OCI-LY1 (cell line): ENCODE measurements around the gene ALCAM.
"Not testable (repeated sequence)": the region's sequence is repeated elsewhere in the genome, so short reads cannot be mapped to it uniquely, and the experiment has no call there.

Experiments used
- H2AFZ ChIP-seq: fragments of 200-600 bp; sonication (generic), shearing (Covaris generic); 2 replicates; pipeline ENCODE4 v1.6.0; 2014; ENCODE audit warnings: antibody characterized with exemption, mild to moderate bottlenecking, low read length
- H3F3A ChIP-seq: fragments of 200-600 bp; sonication (generic), shearing (Covaris generic); 2 replicates; pipeline ENCODE4 v1.6.0; 2014; ENCODE audit warnings: mild to moderate bottlenecking, antibody characterized with exemption, low read length, moderate library complexity; ENCODE audit not compliant: insufficient read depth
- H3K27ac ChIP-seq: fragments of 200-600 bp; sonication (generic); 2 replicates; pipeline ENCODE4 v1.5.1; 2014; ENCODE audit warnings: low read length, mixed run types, mild to moderate bottlenecking, low read depth; ENCODE audit not compliant: poor library complexity, severe bottlenecking
- H3K27me3 ChIP-seq: fragments of 200-600 bp; sonication (generic); 2 replicates; pipeline ENCODE4 v1.6.0; 2014; ENCODE audit warnings: antibody characterized with exemption, mild to moderate bottlenecking, low read length, moderate library complexity; ENCODE audit not compliant: insufficient read depth
- H3K36me3 ChIP-seq: fragments of 200-600 bp; sonication (generic); 2 replicates; pipeline ENCODE4 v1.6.1; 2014; ENCODE audit warnings: mild to moderate bottlenecking, antibody characterized with exemption, low read length, moderate library complexity, mixed read lengths; ENCODE audit not compliant: insufficient read depth
- H3K4me1 ChIP-seq: fragments of 200-600 bp; sonication (generic); 2 replicates; pipeline ENCODE4 v1.5.1; 2014; ENCODE audit warnings: mild to moderate bottlenecking, low read length, moderate library complexity; ENCODE audit not compliant: insufficient read depth, severe bottlenecking
- H3K4me2 ChIP-seq: fragments of 200-600 bp; sonication (generic), shearing (Covaris generic); 2 replicates; pipeline ENCODE4 v1.6.1; 2014; ENCODE audit warnings: low read length
- H3K4me3 ChIP-seq: fragments of 200-600 bp; sonication (generic); 2 replicates; pipeline ENCODE4 v1.5.1; 2014; ENCODE audit warnings: low read length, low read depth, mild to moderate bottlenecking, mixed read lengths; ENCODE audit not compliant: poor library complexity, severe bottlenecking
- H3K79me2 ChIP-seq: fragments of 200-600 bp; shearing (Covaris generic); 2 replicates; pipeline ENCODE4 v1.6.1; 2016; ENCODE audit warnings: mixed run types, low read length, mixed read lengths; ENCODE audit not compliant: insufficient read depth
- H3K9ac ChIP-seq: fragments of 200-600 bp; sonication (generic), shearing (Covaris generic); 2 replicates; pipeline ENCODE4 v1.6.1; 2014; ENCODE audit warnings: mild to moderate bottlenecking, low read length, mixed read lengths
- H3K9me2 ChIP-seq: fragments of 200-600 bp; sonication (generic), shearing (Covaris generic); 2 replicates; pipeline ENCODE4 v1.6.1; 2014; ENCODE audit warnings: low read depth, mild to moderate bottlenecking, low read length, mixed read lengths
- H3K9me3 ChIP-seq: fragments of 200-600 bp; shearing (Covaris generic); 2 replicates; pipeline ENCODE4 v1.6.1; 2014; ENCODE audit warnings: low read length, mixed read lengths
- H4K20me1 ChIP-seq: fragments of 200-600 bp; sonication (generic), shearing (Covaris generic); 2 replicates; pipeline ENCODE4 v1.6.0; 2016; ENCODE audit warnings: mild to moderate bottlenecking, low read length; ENCODE audit not compliant: insufficient read depth
- EZH2 ChIP-seq: fragments of 200-600 bp; sonication (generic), shearing (Covaris generic); IDR thresholded peaks from 2 replicates; pipeline ENCODE4 v1.8.0; 2017; ENCODE audit warnings: borderline replicate concordance, mixed run types, mild to moderate bottlenecking, antibody characterized with exemption, low read length, moderate library complexity, mixed read lengths
- TF ChIP-seq, protein P1 (sequence below): fragments of 200-600 bp; sonication (generic), shearing (Covaris generic); IDR thresholded peaks from 2 replicates; pipeline ENCODE4 v1.5.1; 2017; ENCODE audit warnings: mild to moderate bottlenecking, antibody characterized with exemption, low read length, moderate library complexity, mixed read lengths

The ALCAM gene

DNA sequence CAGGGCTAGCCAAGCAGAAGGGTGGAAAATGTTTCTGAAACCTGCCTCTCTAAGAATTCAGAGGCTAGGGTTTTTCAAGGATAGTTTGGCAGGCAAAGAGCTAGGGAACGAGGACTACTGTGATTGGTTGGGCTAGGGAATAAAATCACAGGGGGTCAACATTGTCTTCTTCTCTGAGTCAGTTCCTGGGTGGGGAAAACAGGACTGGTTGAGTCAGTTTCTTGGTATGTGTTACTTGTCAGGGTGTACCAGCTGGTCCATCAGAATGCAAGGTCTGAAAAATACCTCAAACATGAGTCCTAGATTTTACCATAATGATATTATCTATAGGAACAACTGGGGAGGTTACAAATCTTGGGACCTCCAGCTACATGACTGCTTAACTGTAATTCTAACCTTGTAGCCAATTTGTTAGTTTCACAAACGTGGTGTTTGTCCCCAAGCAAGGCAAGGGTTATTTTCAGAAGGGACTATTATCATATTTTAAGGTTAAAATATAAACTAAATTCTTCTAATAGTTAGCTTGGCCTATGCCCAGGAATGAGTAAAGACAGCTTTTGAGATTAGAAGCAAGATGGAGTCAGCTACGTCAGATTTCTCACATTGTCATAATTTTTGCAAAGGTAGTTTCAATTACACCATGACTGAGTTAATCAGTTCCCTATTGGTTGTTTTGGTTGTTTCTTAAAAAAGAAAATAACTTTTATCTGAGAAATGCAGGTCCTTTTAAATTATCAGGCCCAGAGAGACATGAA is 231.5 kb downstream of the ALCAM start:
- H3K27me3 ChIP-seq = no peaks in the 10 kb centered on the region
- H3K4me3 ChIP-seq = no peak overlapping the region
- H3K27ac ChIP-seq = no peak overlapping the region
- no peak overlapping the region for H3K9ac ChIP-seq
- H3K4me2 ChIP-seq = no peak overlapping the region
- H3K79me2 ChIP-seq = no peaks in the 10 kb centered on the region
- peak overlapping the region; percentile 58; the same call in 1 of the 2 replicates for H2AFZ ChIP-seq
- no peaks in the 10 kb centered on the region for H3K36me3 ChIP-seq
- no peaks in the 10 kb centered on the region for H3K9me3 ChIP-seq
- no peaks in the 10 kb centered on the region for H4K20me1 ChIP-seq
- no peaks in the 10 kb centered on the region for H3K9me2 ChIP-seq
- TF ChIP-seq EZH2 = no peak
- TF ChIP-seq, protein P1, sequence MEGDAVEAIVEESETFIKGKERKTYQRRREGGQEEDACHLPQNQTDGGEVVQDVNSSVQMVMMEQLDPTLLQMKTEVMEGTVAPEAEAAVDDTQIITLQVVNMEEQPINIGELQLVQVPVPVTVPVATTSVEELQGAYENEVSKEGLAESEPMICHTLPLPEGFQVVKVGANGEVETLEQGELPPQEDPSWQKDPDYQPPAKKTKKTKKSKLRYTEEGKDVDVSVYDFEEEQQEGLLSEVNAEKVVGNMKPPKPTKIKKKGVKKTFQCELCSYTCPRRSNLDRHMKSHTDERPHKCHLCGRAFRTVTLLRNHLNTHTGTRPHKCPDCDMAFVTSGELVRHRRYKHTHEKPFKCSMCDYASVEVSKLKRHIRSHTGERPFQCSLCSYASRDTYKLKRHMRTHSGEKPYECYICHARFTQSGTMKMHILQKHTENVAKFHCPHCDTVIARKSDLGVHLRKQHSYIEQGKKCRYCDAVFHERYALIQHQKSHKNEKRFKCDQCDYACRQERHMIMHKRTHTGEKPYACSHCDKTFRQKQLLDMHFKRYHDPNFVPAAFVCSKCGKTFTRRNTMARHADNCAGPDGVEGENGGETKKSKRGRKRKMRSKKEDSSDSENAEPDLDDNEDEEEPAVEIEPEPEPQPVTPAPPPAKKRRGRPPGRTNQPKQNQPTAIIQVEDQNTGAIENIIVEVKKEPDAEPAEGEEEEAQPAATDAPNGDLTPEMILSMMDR = no peak
- no peaks in the 10 kb centered on the region for H3K4me1 ChIP-seq
- no peaks in the 10 kb centered on the region for H3F3A ChIP-seq

GRCh38 chr3:105599350-105599749 is 232.6 kb downstream of the ALCAM start:
- Histone ChIP-seq H3K9me3 (no peaks in the 10 kb centered on the region), H3F3A (no peaks in the 10 kb centered on the region), H3K4me3 (no peak overlapping the region), H3K36me3 (no peaks in the 10 kb centered on the region), H3K4me1 (no peaks in the 10 kb centered on the region), H3K27ac (no peak overlapping the region), H3K79me2 (no peaks in the 10 kb centered on the region), H3K9ac (no peak overlapping the region), H4K20me1 (no peaks in the 10 kb centered on the region), H3K4me2 (no peak overlapping the region), H3K9me2 (no peaks in the 10 kb centered on the region), H2AFZ (no peak overlapping the region), H3K27me3 (no peaks in the 10 kb centered on the region)
- no peak for TF ChIP-seq EZH2
- TF ChIP-seq, protein P1 = no peak

DNA sequence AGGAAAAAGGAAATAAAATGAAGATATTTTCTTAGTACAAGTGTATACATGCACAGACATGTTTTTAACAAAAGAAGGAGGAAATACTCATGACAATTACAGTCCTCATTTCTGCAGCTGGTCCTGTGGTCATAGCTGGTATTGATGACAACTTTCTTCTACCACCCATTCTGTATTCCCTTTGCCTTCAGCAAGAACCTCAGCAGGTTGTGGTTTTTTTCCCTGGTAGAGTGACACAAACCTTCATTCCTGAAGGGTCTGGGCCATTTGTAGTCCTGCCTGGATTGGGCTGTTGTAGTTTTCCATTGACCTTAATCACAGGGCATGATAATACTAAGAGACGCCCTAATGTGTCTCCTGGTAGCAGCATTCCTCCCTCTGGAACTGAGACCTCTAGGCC is 235.0 kb downstream of the ALCAM start:
- H4K20me1 ChIP-seq, H3K36me3 ChIP-seq, H3K9ac ChIP-seq, H3F3A ChIP-seq, H3K27ac ChIP-seq, H3K27me3 ChIP-seq, H3K9me3 ChIP-seq, H3K79me2 ChIP-seq, H3K4me2 ChIP-seq, H3K9me2 ChIP-seq, H2AFZ ChIP-seq, H3K4me3 ChIP-seq, H3K4me1 ChIP-seq: not testable (repeated sequence)

GRCh38 chr3:105602286-105602685 is 235.6 kb downstream of the ALCAM start:
- H3K9me3 ChIP-seq, H3K36me3 ChIP-seq, H3K4me3 ChIP-seq, H4K20me1 ChIP-seq, H3F3A ChIP-seq, H3K4me1 ChIP-seq, H3K79me2 ChIP-seq, H3K9me2 ChIP-seq, H3K4me2 ChIP-seq, H3K27me3 ChIP-seq, H3K27ac ChIP-seq, H2AFZ ChIP-seq, H3K9ac ChIP-seq: not testable (repeated sequence)

DNA sequence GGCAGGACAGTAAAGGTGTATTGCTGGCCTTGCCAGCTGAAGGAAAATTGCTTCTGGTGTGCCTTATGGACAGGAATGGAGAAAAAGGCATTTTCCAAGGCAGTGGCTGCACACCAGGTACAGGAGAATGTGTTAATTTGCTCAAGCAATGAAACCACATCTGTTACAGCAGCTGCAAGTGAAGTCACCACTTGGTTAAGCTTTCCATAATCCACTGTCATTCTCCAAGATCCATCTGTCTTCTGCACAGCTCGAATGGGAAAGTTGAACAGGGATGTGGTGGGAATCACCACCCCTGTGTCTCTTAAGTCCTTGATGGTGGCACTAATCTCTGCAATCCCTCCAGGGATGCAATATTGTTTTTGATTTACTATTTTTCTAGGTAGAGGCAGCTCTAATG is 236.8 kb downstream of the ALCAM start:
- not testable (repeated sequence) for H3K9me2 ChIP-seq, H4K20me1 ChIP-seq, H3K36me3 ChIP-seq, H3F3A ChIP-seq, H2AFZ ChIP-seq, H3K79me2 ChIP-seq, H3K9ac ChIP-seq, H3K4me3 ChIP-seq, H3K27me3 ChIP-seq, H3K9me3 ChIP-seq, H3K4me1 ChIP-seq, H3K27ac ChIP-seq, H3K4me2 ChIP-seq
